Muscle layer of duodenum (tissue), 2 donors: ENCODE data around the gene PARP14.
"Not testable (repeated sequence)": the region's sequence is repeated elsewhere in the genome, so short reads cannot be mapped to it uniquely, and the experiment has no call there.

Source experiments
- H3K27ac ChIP-seq: one replicate; pipeline ENCODE4 v1.7.0; 2013; ENCODE audit warnings: mild to moderate bottlenecking, low read length
- H3K27me3 ChIP-seq: one replicate; pipeline ENCODE4 v1.7.0; 2013; ENCODE audit warnings: low read depth, mild to moderate bottlenecking, control low read depth, low read length
- H3K36me3 ChIP-seq, 2 donors: one replicate each; pipeline ENCODE4 v1.7.0; 2013; ENCODE audit warnings: low read length in 2 of 2, control low read depth in 1 of 2, mild to moderate bottlenecking in 1 of 2; ENCODE audit not compliant: insufficient read depth in 2 of 2, control insufficient read depth in 1 of 2
- H3K4me1 ChIP-seq, 2 donors: one replicate each; pipeline ENCODE4 v1.7.0; 2013; ENCODE audit warnings: low read length in 2 of 2, mild to moderate bottlenecking in 2 of 2, control low read depth in 1 of 2, moderate library complexity in 1 of 2; ENCODE audit not compliant: insufficient read depth in 2 of 2, control insufficient read depth in 1 of 2
- H3K4me3 ChIP-seq, 2 donors: one replicate each; pipeline ENCODE4 v1.7.0; 2013; ENCODE audit warnings: low read length in 2 of 2, low read depth in 1 of 2, mild to moderate bottlenecking in 1 of 2
- H3K9me3 ChIP-seq, 2 donors: one replicate each; pipeline ENCODE4 v1.7.0; 2013; ENCODE audit warnings: low read length in 2 of 2, control low read depth in 1 of 2, mild to moderate bottlenecking in 1 of 2; ENCODE audit not compliant: control insufficient read depth in 1 of 2
- donor health status: healthy.

PARP14 gene

GRCh38 chr3:122681284-122681973 lies 790 bp downstream of the PARP14 start:
- Histone ChIP-seq H3K9me3 (no peaks in the 10 kb centered on the region), H3K36me3 (peaks cover 0 to 5% of the 10 kb centered on the region in 2 donors), H3K4me1 (peaks cover 4 to 27% of the 10 kb centered on the region in 2 donors), H3K4me3 (peak overlapping the region; percentile 83 to 86), H3K27ac (peak overlapping the region; percentile 68), H3K27me3 (no peaks in the 10 kb centered on the region)

- Histone ChIP-seq H3K27me3 (no peaks in the 10 kb centered on the region), H3K27ac (no peak overlapping the region), H3K9me3 (no peaks in the 10 kb centered on the region), H3K36me3 (peaks cover 0 to 9% of the 10 kb centered on the region in 2 donors), H3K4me1 (peaks cover 4 to 27% of the 10 kb centered on the region in 2 donors), H3K4me3 (peak overlapping the region; percentile 83 to 86)
Observed at GRCh38 chr3:122681974-122682409, 1.4 kb downstream of the PARP14 start.

- peaks cover 4 to 27% of the 10 kb centered on the region in 2 donors for H3K4me1 ChIP-seq
- not testable (repeated sequence) for H3K36me3 ChIP-seq, H3K4me3 ChIP-seq, H3K9me3 ChIP-seq, H3K27me3 ChIP-seq, H3K27ac ChIP-seq
Observed at GRCh38 chr3:122682778-122683411, 2.3 kb downstream of the PARP14 start.

GRCh38 chr3:122687298-122687697 lies 6.7 kb downstream of the PARP14 start:
- H3K4me3 ChIP-seq: no peak overlapping the region
- no peaks in the 10 kb centered on the region for H3K27me3 ChIP-seq
- no peaks in the 10 kb centered on the region for H3K9me3 ChIP-seq
- H3K27ac ChIP-seq: no peak overlapping the region
- peaks cover 0 to 4% of the 10 kb centered on the region in 2 donors for H3K4me1 ChIP-seq
- peaks cover 11 to 15% of the 10 kb centered on the region in 2 donors for H3K36me3 ChIP-seq

DNA sequence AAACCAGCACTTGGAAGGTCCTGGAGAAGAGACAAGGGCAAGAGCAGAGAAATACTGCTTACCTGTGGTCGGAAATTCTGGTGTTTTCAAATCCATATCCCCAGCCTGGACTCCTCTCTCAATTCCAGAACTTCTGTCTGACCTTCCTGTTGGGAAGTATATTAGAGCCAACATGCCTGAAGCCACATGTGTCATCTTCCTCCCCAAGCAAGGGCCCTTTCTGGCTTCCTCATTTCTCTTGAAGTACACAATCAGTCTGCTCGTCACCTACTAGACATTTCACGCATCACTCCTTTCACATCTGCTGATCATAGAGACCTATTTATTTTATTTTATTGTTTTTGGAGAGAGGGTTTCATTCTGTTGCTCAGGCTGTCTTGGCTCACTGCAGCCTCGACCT lies 8.4 kb downstream of the PARP14 start:
- Histone ChIP-seq H3K27ac (no peak overlapping the region), H3K36me3 (peaks cover 27 to 29% of the 10 kb centered on the region in 2 donors), H3K4me3 (no peak overlapping the region), H3K27me3 (no peaks in the 10 kb centered on the region), H3K4me1 (no peaks in the 10 kb centered on the region), H3K9me3 (no peaks in the 10 kb centered on the region)

GRCh38 chr3:122689587-122689986 lies 8.9 kb downstream of the PARP14 start:
- Histone ChIP-seq H3K27me3 (no peaks in the 10 kb centered on the region), H3K4me1 (no peaks in the 10 kb centered on the region), H3K36me3 (peaks cover 30 to 33% of the 10 kb centered on the region in 2 donors), H3K4me3 (no peak overlapping the region), H3K27ac (no peak overlapping the region), H3K9me3 (no peaks in the 10 kb centered on the region)

GRCh38 chr3:122690096-122690495 lies 9.5 kb downstream of the PARP14 start:
- Histone ChIP-seq H3K4me1 (no peaks in the 10 kb centered on the region), H3K9me3 (no peaks in the 10 kb centered on the region), H3K36me3 (peaks cover 32 to 37% of the 10 kb centered on the region in 2 donors), H3K27ac (no peak overlapping the region), H3K4me3 (no peak overlapping the region), H3K27me3 (no peaks in the 10 kb centered on the region)

DNA sequence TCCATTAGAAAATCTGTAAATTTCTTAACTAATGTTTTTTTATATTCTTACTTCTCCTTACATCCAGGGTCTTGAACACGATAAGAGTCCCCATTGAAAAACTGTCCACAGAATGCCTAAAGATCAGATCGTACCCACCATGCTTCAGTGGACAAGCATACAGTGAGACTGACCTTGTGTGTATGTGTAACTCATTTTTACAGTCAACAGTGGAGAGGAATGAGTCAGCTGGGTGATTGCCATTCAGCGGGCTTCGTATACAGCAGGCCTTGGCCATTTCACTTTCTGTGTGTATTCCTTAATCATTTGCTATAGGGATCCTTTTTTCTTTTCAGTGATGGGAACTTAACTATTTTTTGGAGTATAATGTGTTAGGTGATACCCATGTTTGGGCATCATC lies 10.6 kb downstream of the PARP14 start:
- no peaks in the 10 kb centered on the region for H3K9me3 ChIP-seq
- H3K36me3 ChIP-seq: peaks cover 41 to 44% of the 10 kb centered on the region in 2 donors
- no peak overlapping the region for H3K4me3 ChIP-seq
- no peaks in the 10 kb centered on the region for H3K4me1 ChIP-seq
- H3K27me3 ChIP-seq: no peaks in the 10 kb centered on the region
- no peak overlapping the region for H3K27ac ChIP-seq

DNA sequence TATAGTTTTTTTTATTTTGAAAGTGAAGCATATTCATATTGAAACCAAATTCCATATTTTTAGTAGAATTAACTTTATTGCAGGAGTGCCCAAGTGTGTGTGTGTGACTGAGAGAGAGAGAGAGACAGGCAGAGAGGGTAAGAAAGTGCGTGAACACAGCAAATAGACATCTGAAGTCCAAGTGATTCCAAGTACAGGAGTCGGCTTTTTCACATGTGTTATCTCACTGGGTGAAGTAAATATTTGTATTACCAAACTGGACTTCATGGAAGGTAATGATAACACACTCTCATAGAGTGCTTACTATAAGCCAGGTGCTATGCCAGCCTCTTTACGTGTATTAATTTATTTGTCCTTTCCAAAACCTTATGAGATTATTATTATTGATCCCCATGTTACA lies 12.0 kb downstream of the PARP14 start:
- no peaks in the 10 kb centered on the region for H3K4me1 ChIP-seq
- H3K27ac ChIP-seq: no peak overlapping the region
- no peak overlapping the region for H3K4me3 ChIP-seq
- H3K27me3 ChIP-seq: no peaks in the 10 kb centered on the region
- H3K9me3 ChIP-seq: no peaks in the 10 kb centered on the region
- H3K36me3 ChIP-seq: peaks cover 44 to 55% of the 10 kb centered on the region in 2 donors

- no peak overlapping the region for H3K4me3 ChIP-seq
- H3K36me3 ChIP-seq: peaks cover 59 to 76% of the 10 kb centered on the region in 2 donors
- H3K9me3 ChIP-seq: no peaks in the 10 kb centered on the region
- no peak overlapping the region for H3K27ac ChIP-seq
- H3K4me1 ChIP-seq: no peaks in the 10 kb centered on the region
- no peaks in the 10 kb centered on the region for H3K27me3 ChIP-seq
Observed at GRCh38 chr3:122694966-122695365, 14.3 kb downstream of the PARP14 start.

- H3K9me3 ChIP-seq: no peaks in the 10 kb centered on the region
- H3K27ac ChIP-seq: no peak overlapping the region
- no peaks in the 10 kb centered on the region for H3K27me3 ChIP-seq
- peaks cover 70 to 83% of the 10 kb centered on the region in 2 donors for H3K36me3 ChIP-seq
- H3K4me1 ChIP-seq: no peaks in the 10 kb centered on the region
- H3K4me3 ChIP-seq: no peak overlapping the region
Observed at GRCh38 chr3:122695927-122696561, 15.4 kb downstream of the PARP14 start.
